Endothelial cell of umbilical vein (primary cell): ENCODE measurements around the gene CNTN1. TPM values are rescaled to one million over a fixed set of nuclear protein-coding genes. Genes with fewer than 3 reads are reported as not detected.

Experiments used
- BruUV-seq: library from RNA; stranded (reverse); fragments of 400-500 nt; replicated peaks from 2 replicates; lab custom pipeline; 2021; lab: Mats Ljungman, UMichigan
- CTCF ChIA-PET: fragments of 300-600, 350-600 bp; sonication (Branson Sonifier 250); formaldehyde crosslinking; loops from one replicate; lab custom pipeline; 2021; ENCODE audit warnings: antibody characterized with exemption, inconsistent platforms; lab: Charles Lee
- POLR2A ChIA-PET: fragments of 300-600, 350-600 bp; sonication (Branson Sonifier 250); formaldehyde crosslinking; loops from one replicate; lab custom pipeline; 2021; ENCODE audit warnings: antibody characterized with exemption, inconsistent platforms; lab: Charles Lee
- DNase-seq: peaks from one replicate; pipeline ENCODE4 v3.0.0-alpha.2; 2011; ENCODE audit warnings: low read depth, low spot score
- FAIRE-seq: peaks from 2 replicates; lab custom pipeline; 2011; peaks lifted over from hg19 to GRCh38; lab: Jason Lieb, UNC
- H2AFZ ChIP-seq: 2 replicates; pipeline ENCODE4 v1.6.0; 2012; ENCODE audit warnings: low read depth, low read length, control low read depth, inconsistent platforms
- H3K27ac ChIP-seq: 2 replicates; pipeline ENCODE4 v1.5.1; 2011; ENCODE audit warnings: low read depth, mild to moderate bottlenecking, control low read depth, low read length, moderate library complexity; ENCODE audit not compliant: insufficient read depth
- H3K27me3 ChIP-seq, 2 experiments: 2 replicates each; pipeline versions ENCODE4 v1.6.0 to v1.6.1; 2011; ENCODE audit warnings: low read length in 2 of 2, mixed read lengths in 1 of 2; ENCODE audit not compliant: control insufficient read depth in 2 of 2, insufficient read depth in 2 of 2
- H3K36me3 ChIP-seq, 2 experiments: 2 replicates in 1 of 2; 3 replicates in 1 of 2; pipeline ENCODE4 v1.5.1; 2011; ENCODE audit warnings: low read length in 2 of 2, mild to moderate bottlenecking in 1 of 2, moderate library complexity in 1 of 2; ENCODE audit not compliant: control insufficient read depth in 2 of 2, insufficient read depth in 2 of 2; ENCODE audit errors: extremely low read depth in 1 of 2
- H3K4me1 ChIP-seq: 3 replicates; pipeline ENCODE4 v1.5.1; 2011; ENCODE audit warnings: mild to moderate bottlenecking, low read length; ENCODE audit not compliant: control insufficient read depth, insufficient read depth; ENCODE audit errors: extremely low read depth
- H3K4me2 ChIP-seq: 2 replicates; pipeline ENCODE4 v1.6.1; 2011; ENCODE audit warnings: low read length, control low read depth, mixed read lengths; ENCODE audit not compliant: insufficient read depth
- H3K4me3 ChIP-seq, 3 experiments: fragments of 200-600 bp in 1 of 3; sonication (generic), shearing (Covaris generic) in 1 of 3; replicated peaks in 1 of 3; 2 replicates each; pipeline ENCODE4 v1.5.1; 2011 to 2016; ENCODE audit warnings: control low read depth in 3 of 3, low read length in 3 of 3, mild to moderate bottlenecking in 2 of 3, inconsistent platforms in 1 of 3, low read depth in 1 of 3, moderate library complexity in 1 of 3; ENCODE audit not compliant: insufficient read depth in 1 of 3
- H3K79me2 ChIP-seq: 2 replicates; pipeline ENCODE4 v1.6.0; 2012; ENCODE audit warnings: low read length, inconsistent platforms; ENCODE audit not compliant: control insufficient read depth, insufficient read depth
- H3K9ac ChIP-seq: replicated peaks from 2 replicates; pipeline ENCODE3; 2011; ENCODE audit warnings: low read length, control low read depth; ENCODE audit not compliant: insufficient read depth; ENCODE audit errors: extremely low read depth
- H3K9me1 ChIP-seq: replicated peaks from 3 replicates; pipeline ENCODE4 v1.6.0; 2011; ENCODE audit warnings: mild to moderate bottlenecking, low read length; ENCODE audit not compliant: control insufficient read depth, insufficient read depth; ENCODE audit errors: extremely low read depth
- H3K9me3 ChIP-seq: replicated peaks from 2 replicates; pipeline ENCODE4 v1.5.1; 2012; ENCODE audit warnings: low read length, inconsistent platforms; ENCODE audit not compliant: control insufficient read depth, insufficient read depth
- H4K20me1 ChIP-seq: replicated peaks from 2 replicates; pipeline ENCODE3; 2011; ENCODE audit warnings: mild to moderate bottlenecking, low read length; ENCODE audit not compliant: control insufficient read depth, insufficient read depth; ENCODE audit errors: extremely low read depth
- CTCF ChIP-seq, 2 donors: IDR thresholded peaks; 1 replicate in 1 of 2; 2 replicates in 1 of 2; pipeline ENCODE4 v1.5.1; 2011; ENCODE audit warnings: low read length in 2 of 2, mild to moderate bottlenecking in 2 of 2, moderate library complexity in 2 of 2, control low read depth in 1 of 2, inconsistent platforms in 1 of 2, low read depth in 1 of 2; ENCODE audit not compliant: insufficient read depth in 1 of 2; ENCODE audit errors: extremely low read depth in 1 of 2
- EZH2 ChIP-seq: IDR thresholded peaks from 2 replicates; pipeline ENCODE4 v1.6.1; 2012; ENCODE audit warnings: borderline replicate concordance, low read depth, mild to moderate bottlenecking, moderate library complexity, low read length, inconsistent platforms; ENCODE audit not compliant: severe bottlenecking
- FOS ChIP-seq: IDR thresholded peaks from 2 replicates; pipeline ENCODE4 v1.6.1; 2011; ENCODE audit warnings: mild to moderate bottlenecking, low read length, moderate library complexity, borderline replicate concordance; ENCODE audit not compliant: insufficient read depth
- GATA2 ChIP-seq: IDR thresholded peaks from 2 replicates; pipeline ENCODE4 v1.7.0; 2011; ENCODE audit warnings: low read depth, mild to moderate bottlenecking, moderate library complexity, mixed read lengths, low read length; ENCODE audit not compliant: insufficient read length, insufficient read depth
- JUN ChIP-seq: IDR thresholded peaks from 2 replicates; pipeline ENCODE4 v1.6.1; 2011; ENCODE audit warnings: borderline replicate concordance, low read depth; ENCODE audit not compliant: insufficient read length, insufficient read depth
- MAX ChIP-seq: IDR thresholded peaks from 2 replicates; pipeline ENCODE4 v1.6.1; 2011; ENCODE audit not compliant: insufficient read depth, insufficient read length
- MYC ChIP-seq: IDR thresholded peaks from one replicate; pipeline ENCODE4 v1.6.1; 2011; ENCODE audit warnings: mild to moderate bottlenecking, low read depth, low read length
- POLR2A ChIP-seq: IDR thresholded peaks from 2 replicates; pipeline ENCODE4 v1.6.1; 2012; ENCODE audit warnings: low read depth, mild to moderate bottlenecking, control low read depth, low read length
- POLR2AphosphoS5 ChIP-seq: IDR thresholded peaks from 2 replicates; pipeline ENCODE4 v1.6.1; 2012; ENCODE audit warnings: low read depth, mild to moderate bottlenecking, control low read depth, low read length, moderate library complexity; ENCODE audit not compliant: insufficient read depth
- dilution Hi-C: fragments of 300-500 bp; cut with MboI; formaldehyde crosslinking; loops from one replicate; pipeline ENCODE4 v1.15.0; 2019; ENCODE audit warnings: low sequenced_read_pairs; ENCODE audit not compliant: extremely low pct_ligation_motif_present
- intact Hi-C: fragments of 100-400 bp; cut with micrococcal nuclease; formaldehyde crosslinking; loops from one replicate; pipeline ENCODE4 v1.10.0; 2022
- polyA plus RNA-seq, 4 experiments: library from polyadenylated mRNA; depleted of rRNA in 3 of 4; stranded (reverse) in 3 of 4; unstranded in 1 of 4; fragments of >200 nt; gene quantifications; 2 replicates each; pipeline versions ENCODE4 v1.2.1 to v1.2.3, GENCODE V29; 2011 to 2012; ENCODE audit warnings: missing spikeins in 1 of 4
- total RNA-seq: library from RNA; stranded (reverse); gene quantifications from 2 replicates; pipeline ENCODE4 v1.2.3, GENCODE V29; 2021

Gene CNTN1
- total and polyA plus RNA-seq, 2 donors (not counting 3 experiments of a cell fraction or from before 2014, with no cell fraction given) = 0.07 TPM; not detected in 1

- no peak overlapping the region for H3K9ac ChIP-seq
- no peaks in the 10 kb centered on the region for H3K27me3 ChIP-seq
- no peak overlapping the region for H2AFZ ChIP-seq
- H3K9me3 ChIP-seq = no peaks in the 10 kb centered on the region
- H3K4me3 ChIP-seq = no peak overlapping the region
- FAIRE-seq (no peak), DNase-seq (no peak)
- no peak overlapping the region for H3K4me2 ChIP-seq
- H3K4me1 ChIP-seq = no peaks in the 10 kb centered on the region
- dilution Hi-C loops = no loop called here
- H3K27ac ChIP-seq = no peak overlapping the region
- TF ChIP-seq EZH2 = no peak
- no peak for TF ChIP-seq MAX
- TF ChIP-seq MYC = no peak
- TF ChIP-seq CTCF (IDR thresholded peaks at IDR 0.05; ENCODE audit: extremely low read depth in 1 of 2, insufficient read depth in 1 of 2, low read depth in 1 of 2, low read length in 2 of 2) = no peak
- TF ChIP-seq FOS = no peak
- no peak for TF ChIP-seq POLR2AphosphoS5
- TF ChIP-seq JUN = no peak
- TF ChIP-seq POLR2A = no peak
- TF ChIP-seq GATA2 = no peak
- intact Hi-C loops = no loop called here
- POLR2A ChIA-PET = no interaction called here
- H4K20me1 ChIP-seq = no peaks in the 10 kb centered on the region
- no TSS peak for BruUV-seq
- H3K36me3 ChIP-seq = no peaks in the 10 kb centered on the region
- CTCF ChIA-PET = no interaction called here
- H3K79me2 ChIP-seq = no peaks in the 10 kb centered on the region
- H3K9me1 ChIP-seq = no peaks in the 10 kb centered on the region
Observed at GRCh38 chr12:40681148-40681547, 11.1 kb upstream of the CNTN1 start.
